ENCODE data around the gene PIP4P1. TPM values are rescaled to one million over a fixed set of nuclear protein-coding genes. Genes with fewer than 3 reads are reported as not detected.

Gene PIP4P1
- total and polyA plus RNA-seq, 2 of the 8 experiments (the other 6 are each of a cell fraction or from before 2014, with no cell fraction given) = 29.5 to 60.0 TPM

- no peak overlapping the region for H3K4me2 ChIP-seq (ENCODE audit: insufficient read depth in 1 of 2, low read depth in 2 of 2, low read length in 2 of 2)
- TF ChIP-seq SUZ12 (IDR thresholded peaks at IDR 0.05; ENCODE audit: low read length) (no peak), CBX8 (IDR thresholded peaks at IDR 0.05; ENCODE audit: borderline replicate concordance, low read depth, low read length) (no peak), CTBP2 (IDR thresholded peaks at IDR 0.05; ENCODE audit: borderline replicate concordance, insufficient read depth, insufficient read length, low read length) (no peak), POU5F1 (IDR thresholded peaks at IDR 0.05; ENCODE audit: low read depth, low read length) (no peak), MAFK (IDR thresholded peaks at IDR 0.05; ENCODE audit: low read depth, low read length) (no peak), ZNF274 (IDR thresholded peaks at IDR 0.05; ENCODE audit: borderline replicate concordance, extremely low read depth, low read length) (no peak), EGR1 (IDR thresholded peaks at IDR 0.05; ENCODE audit: borderline replicate concordance, low read depth, low read length) (no peak), SRF (IDR thresholded peaks at IDR 0.05; ENCODE audit: low read depth, low read length) (no peak), GTF2F1 (IDR thresholded peaks at IDR 0.05; ENCODE audit: borderline replicate concordance, low read depth, low read length) (no peak), FOSL1 (IDR thresholded peaks at IDR 0.05; ENCODE audit: insufficient read depth, low read depth, low read length) (no peak), JUND (IDR thresholded peaks at IDR 0.05; ENCODE audit: low read length) (no peak), TCF12 (IDR thresholded peaks at IDR 0.05; ENCODE audit: low read depth, low read length) (no peak), TAF1 (IDR thresholded peaks at IDR 0.05; ENCODE audit: low read depth, low read length) (no peak), TEAD4 (IDR thresholded peaks at IDR 0.05; ENCODE audit: low read depth, low read length) (no peak), ATF3 (IDR thresholded peaks at IDR 0.05; ENCODE audit: insufficient read depth, low read depth, low read length) (no peak)
These were observed 33.2 kb downstream of the PIP4P1 start for GRCh38 chr14:20428010-20428365.

More at GRCh38 chr14:20428010-20428365, 33.2 kb downstream of the PIP4P1 start:
- no peak overlapping the region; the same call in 1 of the 2 replicates for H2AFZ ChIP-seq (ENCODE audit: low read length)
- H3K4ac ChIP-seq (replicated peaks; ENCODE audit: insufficient read length, low read depth, low read length) = no peak overlapping the region
- H3K36me3 ChIP-seq (ENCODE audit: control insufficient read depth in 2 of 4, insufficient read depth in 4 of 4, low read length in 3 of 4) = no peaks in the 10 kb centered on the region
- POLR2A ChIA-PET (ENCODE audit: partially characterized antibody) = interaction anchor here (1.0 to 1.4 kb wide), 3 partner anchors 13 to 42 kb away, joined by 3 to 4 read pairs (median 3); no protein-coding TSS in a partner anchor
- no peak overlapping the region for H3K23ac ChIP-seq (ENCODE audit: insufficient read length)
- H4K8ac ChIP-seq (ENCODE audit: extremely low read depth, insufficient read depth, low read length) = no peak overlapping the region
- no peak overlapping the region for H2BK15ac ChIP-seq (ENCODE audit: low read length)
- H3K4me3 ChIP-seq (ENCODE audit: extremely low read depth in 1 of 4, insufficient read depth in 2 of 4, low read depth in 3 of 4, low read length in 4 of 4) = no peak overlapping the region
- H3K14ac ChIP-seq (ENCODE audit: insufficient read length) = no peak overlapping the region
- no peak overlapping the region for H2BK20ac ChIP-seq (ENCODE audit: low read length)
- no peak overlapping the region for H2BK12ac ChIP-seq (ENCODE audit: low read depth, low read length)
- CTCF ChIA-PET (ENCODE audit: partially characterized antibody) = interaction anchor here (0.6 kb wide), 1 partner anchor 35 kb away, joined by 3 read pairs; no protein-coding TSS in a partner anchor
- H3K27me3 ChIP-seq (replicated peaks in 1 of 4; ENCODE audit: control insufficient read depth in 3 of 4, extremely low read depth in 1 of 4, insufficient read depth in 3 of 4, low read length in 3 of 4) = no peaks in the 10 kb centered on the region
- H2BK120ac ChIP-seq (replicated peaks; ENCODE audit: low read depth, low read length) = no peak overlapping the region
- 98% methylated on average over 4 of the region's 5 CpGs; no CpG with 5 or more reads in 1 of the 2 experiments for WGBS, 2 experiments (ENCODE audit: extremely low coverage in 1 of 2, insufficient coverage in 1 of 2, insufficient read length in 1 of 2, insufficient replicate concordance in 2 of 2, low coverage in 1 of 2, low lambda C conversion rate in 2 of 2, missing lambda C conversion rate in 1 of 2)
- no peaks in the 10 kb centered on the region for H3K9me3 ChIP-seq (ENCODE audit: insufficient read depth in 2 of 2, low read depth in 1 of 2, low read length in 1 of 2)
- H2AK5ac ChIP-seq (ENCODE audit: low read depth, low read length) = no peak overlapping the region
- no peak overlapping the region for H2BK5ac ChIP-seq (ENCODE audit: low read depth, low read length)
- H3K23me2 ChIP-seq (ENCODE audit: low read depth, low read length) = peaks cover 2% of the 10 kb centered on the region; the same call in 1 of the 2 replicates
- H3K79me1 ChIP-seq (ENCODE audit: low read depth, low read length) = no peaks in the 10 kb centered on the region
- H3K4me1 ChIP-seq (replicated peaks in 1 of 4; ENCODE audit: control insufficient read depth in 3 of 4, insufficient read depth in 4 of 4, low read length in 3 of 4) = no peaks in the 10 kb centered on the region
- no peak overlapping the region for H3K27ac ChIP-seq (ENCODE audit: low read depth, low read length)
- DNase-seq (ENCODE audit: low read depth in 1 of 2, low spot score in 2 of 2) = no peak
- H3K79me2 ChIP-seq (ENCODE audit: control insufficient read depth in 1 of 2, insufficient read depth in 2 of 2, low read length in 2 of 2) = no peaks in the 10 kb centered on the region
- no peak overlapping the region for H4K91ac ChIP-seq (replicated peaks; ENCODE audit: insufficient read length, low read length)
- H3K18ac ChIP-seq (ENCODE audit: extremely low read depth, low read length) = no peak overlapping the region
- H4K5ac ChIP-seq (ENCODE audit: insufficient read length, low read depth, low read length) = no peak overlapping the region
- no peak overlapping the region for H3K9ac ChIP-seq (replicated peaks in 1 of 4; ENCODE audit: extremely low read depth in 1 of 4, low read depth in 3 of 4, low read length in 3 of 4)
- no peak for FAIRE-seq
- no peak overlapping the region for H3K56ac ChIP-seq (replicated peaks; ENCODE audit: insufficient read length, low read depth, low read length)
- H4K20me1 ChIP-seq (replicated peaks in 1 of 2; ENCODE audit: control insufficient read depth in 1 of 2, insufficient read depth in 2 of 2, low read length in 2 of 2) = no peaks in the 10 kb centered on the region
